GM20000 (cell line): ENCODE measurements around the gene B4GALT1.
"Not testable (repeated sequence)": the region's sequence is repeated elsewhere in the genome, so short reads cannot be mapped to it uniquely, and the experiment has no call there.

Source experiments
- DNase-seq: peaks from one replicate; pipeline ENCODE4 v3.0.0; 2012; ENCODE audit warnings: low spot score
- CTCF ChIP-seq: IDR thresholded peaks from 2 replicates; pipeline ENCODE4 v1.5.1; 2012; ENCODE audit warnings: mild to moderate bottlenecking, control low read depth; ENCODE audit errors: extremely low read depth, missing control alignments

Gene B4GALT1

DNA sequence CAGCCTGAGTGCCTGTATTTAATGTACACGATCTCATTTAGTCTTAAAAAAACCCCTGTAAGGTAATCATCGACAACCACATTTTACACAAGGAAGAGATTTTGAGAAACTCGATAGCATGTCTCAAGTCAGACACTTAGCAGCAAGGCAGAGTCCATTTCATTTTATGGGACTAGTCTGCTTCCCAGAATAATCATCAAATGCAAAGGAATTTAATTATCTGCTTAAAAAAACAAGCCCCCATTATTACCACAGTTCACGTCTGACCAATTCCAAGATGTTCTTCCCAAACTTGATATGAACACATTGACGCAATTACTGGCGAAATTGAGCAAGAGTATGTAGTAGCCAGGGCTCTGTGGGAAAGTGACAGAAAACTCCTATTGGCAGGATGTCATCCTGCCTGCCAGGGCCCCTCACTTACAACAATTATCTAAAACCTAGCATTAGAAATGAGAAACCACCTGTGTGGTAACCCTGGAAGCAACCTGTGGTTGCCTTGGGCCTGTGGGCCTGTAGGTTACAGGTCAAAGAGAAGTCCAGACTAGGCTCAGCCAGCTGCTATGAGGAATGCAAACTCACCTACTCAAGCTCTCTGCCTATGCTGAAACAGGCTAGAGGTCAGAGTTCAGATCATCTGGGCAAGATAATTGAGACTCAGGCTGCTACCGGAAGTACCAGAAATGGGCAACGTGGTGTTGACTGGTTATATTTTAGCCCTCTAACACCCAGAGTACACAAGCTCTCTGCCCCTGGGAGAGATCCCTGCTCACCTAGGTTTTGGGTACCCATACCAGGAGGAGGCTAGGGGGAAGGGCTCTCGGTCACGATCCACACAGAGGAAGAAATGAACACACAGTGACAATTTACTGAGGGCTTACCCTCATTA is 1.6 kb downstream of the B4GALT1 start:
- DNase-seq, result peak; percentile 72

DNA sequence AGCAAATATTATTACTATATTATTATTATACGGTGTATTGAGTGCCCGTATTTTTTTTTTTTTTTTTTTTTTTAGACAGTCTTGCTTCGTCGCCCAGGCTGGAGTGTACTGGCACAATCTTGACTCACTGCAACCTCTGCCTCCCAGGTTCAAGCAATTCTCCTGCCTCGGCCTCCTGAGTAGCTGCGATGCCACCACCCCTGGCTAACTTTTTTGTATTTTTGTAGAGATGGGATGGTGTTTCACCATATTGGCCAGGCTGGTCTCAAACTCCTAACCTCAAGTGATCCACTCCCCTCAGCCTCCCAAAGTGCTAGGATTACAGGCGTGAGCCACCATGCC is 2.2 kb downstream of the B4GALT1 start:
- DNase-seq, result not testable (repeated sequence)

More for the DNA sequence above, 1.6 kb downstream of the B4GALT1 start:
- no peak for TF ChIP-seq CTCF

DNA sequence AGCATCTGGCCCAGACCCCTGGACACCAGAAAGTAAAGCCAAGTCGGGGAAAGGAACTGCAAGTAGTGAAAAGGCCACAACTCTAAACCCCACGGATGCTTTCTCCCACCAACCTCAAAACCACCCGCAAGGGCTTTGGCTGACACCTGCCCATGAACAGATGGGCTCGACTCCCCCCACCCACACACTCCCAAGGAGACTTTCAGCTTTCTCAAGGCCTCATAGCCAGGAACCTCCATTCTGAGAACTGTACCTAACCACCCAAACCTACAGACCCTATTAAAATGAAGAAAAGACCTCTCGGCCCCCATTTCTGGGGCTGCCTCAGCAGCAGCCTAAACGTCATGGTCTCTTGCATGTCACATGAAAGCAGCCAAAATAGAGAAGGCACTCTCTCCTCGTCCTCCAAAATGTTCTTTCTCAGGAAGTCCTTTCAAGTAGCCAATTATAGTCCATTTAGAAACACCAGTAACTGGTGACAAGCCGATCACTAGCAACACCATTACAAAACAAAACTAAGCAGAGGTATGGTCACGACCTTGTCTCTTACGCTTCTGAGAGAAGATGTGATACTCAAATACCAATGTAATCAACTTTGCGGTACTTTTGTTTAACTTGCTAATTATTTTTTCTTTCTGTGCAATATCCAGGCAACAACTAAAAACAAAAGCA is 2.9 kb downstream of the B4GALT1 start:
- DNase-seq, result peak; percentile 66
- no peak for TF ChIP-seq CTCF

GRCh38 chr9:33163433-33164137 is 3.6 kb downstream of the B4GALT1 start:
- no peak for DNase-seq
- no peak for TF ChIP-seq CTCF

DNA sequence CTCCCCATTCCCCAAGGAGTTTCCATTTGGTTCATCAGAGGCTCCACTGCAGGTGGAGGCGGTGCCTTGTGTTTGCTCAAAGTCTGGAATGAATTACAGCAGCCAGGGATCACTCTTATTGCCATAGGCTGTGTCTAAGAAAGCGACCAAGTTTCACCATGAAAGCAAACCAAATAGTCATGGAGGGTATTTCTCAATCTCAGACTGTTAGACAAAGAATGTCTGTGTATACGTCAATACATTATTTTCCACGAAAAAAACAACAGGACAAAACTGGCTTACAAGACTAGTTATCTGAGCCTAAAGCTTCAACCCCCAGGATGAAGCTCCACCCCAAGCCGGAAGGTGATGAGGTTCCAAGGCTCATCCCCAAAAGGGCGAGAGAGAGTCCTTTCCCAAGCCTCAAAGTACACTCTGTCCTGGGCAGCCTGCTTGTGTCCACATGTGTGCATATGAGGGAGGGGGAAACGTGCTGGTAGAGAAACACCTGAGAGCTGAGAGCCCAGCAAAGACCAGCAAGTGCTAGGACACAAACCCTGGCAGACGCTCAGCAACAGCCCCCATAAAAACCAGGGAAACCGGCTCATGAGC is 4.3 kb downstream of the B4GALT1 start:
- DNase-seq, result no peak
- no peak for TF ChIP-seq CTCF

- no peak for TF ChIP-seq CTCF
- no peak for DNase-seq
These were observed 5.5 kb downstream of the B4GALT1 start for GRCh38 chr9:33161589-33162132.

DNA sequence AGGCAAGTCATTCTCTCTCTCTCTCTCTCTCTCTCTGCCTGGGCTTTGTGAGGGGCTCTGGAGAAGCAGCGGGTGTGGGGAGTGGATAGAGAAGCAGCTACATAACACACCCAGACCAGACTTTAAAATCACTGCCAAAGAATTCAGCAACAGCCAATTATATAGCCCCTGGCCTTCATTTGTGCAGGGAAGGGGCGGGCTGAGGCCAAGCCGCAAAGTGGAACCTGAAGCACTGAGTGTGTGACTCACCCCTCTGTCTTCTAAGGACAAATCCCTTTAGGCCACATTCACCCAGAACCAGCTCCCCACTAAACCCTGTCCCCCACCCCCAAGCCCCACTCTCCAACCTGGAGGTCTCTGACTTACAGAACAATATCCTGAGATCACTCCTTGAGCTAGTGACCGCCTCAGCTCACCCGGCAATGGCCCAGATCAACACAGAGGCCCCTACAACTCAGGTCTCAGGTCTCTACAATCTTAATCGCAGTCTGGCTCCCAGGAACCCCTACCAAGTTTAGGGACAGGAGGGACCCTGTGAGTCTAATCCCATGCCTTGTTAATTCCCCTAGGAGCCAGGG is 6.0 kb downstream of the B4GALT1 start:
- TF ChIP-seq CTCF, result no peak
- peak; percentile 31 for DNase-seq

DNA sequence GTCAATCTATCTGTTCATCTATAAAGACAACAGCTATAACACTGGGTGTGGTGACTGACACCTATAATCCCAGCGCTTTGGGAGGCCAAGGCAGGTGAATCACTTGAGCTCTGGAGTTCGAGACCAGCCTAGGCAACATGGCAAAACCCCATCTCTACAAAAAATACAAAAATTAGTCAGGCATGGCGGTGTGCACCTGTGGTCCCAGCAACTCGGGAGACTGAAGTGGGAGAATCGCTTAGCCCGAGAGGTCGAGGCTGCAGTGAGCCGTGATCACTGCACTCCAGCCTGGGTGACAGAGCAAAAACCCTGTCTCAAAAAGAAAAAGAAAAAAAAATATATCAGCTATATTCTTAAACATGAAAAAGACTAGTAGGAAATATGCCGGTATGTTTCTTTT is 6.7 kb downstream of the B4GALT1 start:
- not testable (repeated sequence) for DNase-seq
